H1 (cell line): ENCODE data around the gene GRID2. TPM values are rescaled to one million over a fixed set of nuclear protein-coding genes. Genes with fewer than 3 reads are reported as not detected.

Experiments
- CTCF ChIA-PET: fragments of 300-600 bp; sonication (Branson Sonifier 250); formaldehyde crosslinking; loops from one replicate; lab custom pipeline; 2021; ENCODE audit not compliant: partially characterized antibody; lab: Charles Lee
- POLR2A ChIA-PET: fragments of 300-600 bp; sonication (Branson Sonifier 250); formaldehyde crosslinking; loops from one replicate; lab custom pipeline; 2021; ENCODE audit warnings: inconsistent platforms; ENCODE audit not compliant: partially characterized antibody; lab: Charles Lee
- DNase-seq, 2 experiments: peaks; one replicate each; pipeline versions ENCODE4 v3.0.0 to v3.0.0-alpha.2; 2010 to 2022; ENCODE audit warnings: low spot score in 2 of 2, low read depth in 1 of 2, mixed read lengths in 1 of 2
- FAIRE-seq: peaks from 2 replicates; lab custom pipeline; 2011; peaks lifted over from hg19 to GRCh38; lab: Jason Lieb, UNC
- H2AFZ ChIP-seq: 2 replicates; pipeline ENCODE4 v1.8.1; 2012; ENCODE audit warnings: low read length, inconsistent platforms
- H2AK5ac ChIP-seq: 2 replicates; pipeline ENCODE4 v1.6.1; 2013; ENCODE audit warnings: low read depth, low read length
- H2BK120ac ChIP-seq: replicated peaks from 2 replicates; pipeline ENCODE3; 2013; ENCODE audit warnings: low read depth, low read length, inconsistent platforms
- H2BK12ac ChIP-seq: 2 replicates; pipeline ENCODE4 v1.6.1; 2013; ENCODE audit warnings: low read depth, low read length
- H2BK15ac ChIP-seq: 2 replicates; pipeline ENCODE4 v1.6.1; 2013; ENCODE audit warnings: low read length
- H2BK20ac ChIP-seq: 2 replicates; pipeline ENCODE4 v1.6.1; 2013; ENCODE audit warnings: low read length
- H2BK5ac ChIP-seq: 2 replicates; pipeline ENCODE4 v1.6.1; 2013; ENCODE audit warnings: low read depth, low read length
- H3K14ac ChIP-seq: 2 replicates; pipeline ENCODE4 v1.6.1; 2013; ENCODE audit warnings: inconsistent platforms; ENCODE audit not compliant: insufficient read length
- H3K18ac ChIP-seq: 2 replicates; pipeline ENCODE4 v1.6.1; 2013; ENCODE audit warnings: low read length; ENCODE audit errors: extremely low read depth
- H3K23ac ChIP-seq: 2 replicates; pipeline ENCODE4 v1.6.1; 2013; ENCODE audit warnings: inconsistent platforms; ENCODE audit not compliant: insufficient read length
- H3K23me2 ChIP-seq: 2 replicates; pipeline ENCODE4 v1.6.1; 2013; ENCODE audit warnings: low read depth, low read length
- H3K27ac ChIP-seq: 2 replicates; pipeline ENCODE4 v1.6.1; 2011; ENCODE audit warnings: low read depth, low read length, inconsistent platforms
- H3K27me3 ChIP-seq, 4 experiments: replicated peaks in 1 of 4; 1 replicate in 1 of 4; 2 replicates in 3 of 4; pipeline versions ENCODE4 v1.6.1 to v1.8.1; 2011 to 2013; ENCODE audit warnings: low read length in 3 of 4, mild to moderate bottlenecking in 3 of 4, inconsistent platforms in 2 of 4, mixed read lengths in 2 of 4, moderate library complexity in 1 of 4; ENCODE audit not compliant: control insufficient read depth in 3 of 4, insufficient read depth in 3 of 4; ENCODE audit errors: extremely low read depth in 1 of 4
- H3K36me3 ChIP-seq, 4 experiments: 2 replicates each; pipeline versions ENCODE4 v1.6.1 to v1.8.1; 2011 to 2013; ENCODE audit warnings: mild to moderate bottlenecking in 4 of 4, low read length in 3 of 4, moderate library complexity in 2 of 4, control low read depth in 1 of 4, inconsistent platforms in 1 of 4; ENCODE audit not compliant: insufficient read depth in 4 of 4, control insufficient read depth in 2 of 4
- H3K4ac ChIP-seq: replicated peaks from 2 replicates; pipeline ENCODE3; 2013; ENCODE audit warnings: low read length, low read depth, mixed read lengths, inconsistent platforms; ENCODE audit not compliant: insufficient read length
- H3K4me1 ChIP-seq, 4 experiments: replicated peaks in 1 of 4; 1 replicate in 1 of 4; 2 replicates in 3 of 4; pipeline versions ENCODE4 v1.6.1 to v1.8.1; 2011 to 2013; ENCODE audit warnings: low read length in 3 of 4, inconsistent platforms in 2 of 4, mixed read lengths in 1 of 4; ENCODE audit not compliant: insufficient read depth in 4 of 4, control insufficient read depth in 3 of 4
- H3K4me2 ChIP-seq, 2 experiments: 2 replicates each; pipeline versions ENCODE4 v1.6.1 to v1.8.1; 2011 to 2013; ENCODE audit warnings: low read depth in 2 of 2, low read length in 2 of 2, control low read depth in 1 of 2, inconsistent platforms in 1 of 2, mild to moderate bottlenecking in 1 of 2; ENCODE audit not compliant: insufficient read depth in 1 of 2
- H3K4me3 ChIP-seq, 4 experiments: fragments of 200-600, 300-600 bp in 1 of 4; sonication (generic), shearing (Covaris generic), sonication (Bioruptor Twin) in 1 of 4; 2 replicates each; pipeline versions ENCODE4 v1.5.1 to v1.8.1; 2011 to 2016; ENCODE audit warnings: low read length in 4 of 4, low read depth in 3 of 4, control low read depth in 2 of 4, inconsistent platforms in 2 of 4, mild to moderate bottlenecking in 2 of 4, mixed read lengths in 1 of 4, moderate library complexity in 1 of 4; ENCODE audit not compliant: insufficient read depth in 2 of 4; ENCODE audit errors: extremely low read depth in 1 of 4
- H3K56ac ChIP-seq: replicated peaks from 2 replicates; pipeline ENCODE3; 2013; ENCODE audit warnings: low read depth, mild to moderate bottlenecking, mixed read lengths, low read length, inconsistent platforms; ENCODE audit not compliant: insufficient read length
- H3K79me1 ChIP-seq: 2 replicates; pipeline ENCODE4 v1.6.1; 2013; ENCODE audit warnings: low read depth, low read length, control low read depth
- H3K79me2 ChIP-seq, 2 experiments: 2 replicates each; pipeline versions ENCODE4 v1.6.1 to v1.8.1; 2012 to 2013; ENCODE audit warnings: low read length in 2 of 2, mild to moderate bottlenecking in 2 of 2, inconsistent platforms in 1 of 2; ENCODE audit not compliant: insufficient read depth in 2 of 2, control insufficient read depth in 1 of 2
- H3K9ac ChIP-seq, 4 experiments: replicated peaks in 1 of 4; 1 replicate in 1 of 4; 2 replicates in 3 of 4; pipeline versions ENCODE4 v1.6.1 to v1.8.1; 2011 to 2013; ENCODE audit warnings: low read depth in 3 of 4, low read length in 3 of 4, control low read depth in 2 of 4, mild to moderate bottlenecking in 2 of 4, moderate library complexity in 2 of 4, inconsistent platforms in 1 of 4; ENCODE audit errors: extremely low read depth in 1 of 4
- H3K9me3 ChIP-seq, 2 experiments: 2 replicates each; pipeline versions ENCODE4 v1.6.1 to v1.8.1; 2012 to 2013; ENCODE audit warnings: mild to moderate bottlenecking in 2 of 2, moderate library complexity in 2 of 2, control low read depth in 1 of 2, inconsistent platforms in 1 of 2, low read depth in 1 of 2, low read length in 1 of 2, mixed read lengths in 1 of 2; ENCODE audit not compliant: insufficient read depth in 2 of 2
- H4K20me1 ChIP-seq, 2 experiments: replicated peaks in 1 of 2; 2 replicates each; pipeline versions ENCODE3 to v1.8.1; 2011 to 2013; ENCODE audit warnings: inconsistent platforms in 2 of 2, low read length in 2 of 2, mild to moderate bottlenecking in 1 of 2; ENCODE audit not compliant: insufficient read depth in 2 of 2, control insufficient read depth in 1 of 2
- H4K5ac ChIP-seq: 2 replicates; pipeline ENCODE4 v1.6.1; 2013; ENCODE audit warnings: low read length, low read depth, mixed read lengths, inconsistent platforms; ENCODE audit not compliant: insufficient read length
- H4K8ac ChIP-seq: 2 replicates; pipeline ENCODE4 v1.8.0; 2013; ENCODE audit warnings: mild to moderate bottlenecking, moderate library complexity, low read length, inconsistent platforms; ENCODE audit not compliant: insufficient read depth; ENCODE audit errors: extremely low read depth
- H4K91ac ChIP-seq: replicated peaks from 2 replicates; pipeline ENCODE3; 2013; ENCODE audit warnings: low read length, mixed read lengths, inconsistent platforms; ENCODE audit not compliant: insufficient read length
- BRCA1 ChIP-seq: IDR thresholded peaks from 2 replicates; pipeline ENCODE4 v1.6.1; 2012; ENCODE audit warnings: low read depth, low read length, improper control_type of control experiment
- CBX8 ChIP-seq: fragments of 300-800, 300-1000 bp; sonication (generic); IDR thresholded peaks from 2 replicates; pipeline ENCODE4 v1.7.1; 2016; ENCODE audit warnings: low read depth, low read length, borderline replicate concordance
- CHD1 ChIP-seq: IDR thresholded peaks from 2 replicates; pipeline ENCODE4 v1.6.1; 2012; ENCODE audit warnings: low read depth, low read length, improper control_type of control experiment
- CHD2 ChIP-seq: IDR thresholded peaks from 2 replicates; pipeline ENCODE4 v1.6.1; 2012; ENCODE audit warnings: low read length, improper control_type of control experiment
- FOSL1 ChIP-seq: IDR thresholded peaks from 2 replicates; pipeline ENCODE4 v1.6.1; 2011; ENCODE audit warnings: mild to moderate bottlenecking, low read depth, low read length, moderate library complexity; ENCODE audit not compliant: insufficient read depth
- HDAC2 ChIP-seq, 2 experiments: fragments of 300-600 bp in 1 of 2; sonication (generic) in 1 of 2; IDR thresholded peaks; 2 replicates each; pipeline ENCODE4 v1.6.1; 2011 to 2012; ENCODE audit warnings: low read depth in 2 of 2, low read length in 2 of 2, mild to moderate bottlenecking in 2 of 2, moderate library complexity in 2 of 2, borderline replicate concordance in 1 of 2, inconsistent platforms in 1 of 2
- HDAC6 ChIP-seq: IDR thresholded peaks from one replicate; pipeline ENCODE4 v1.7.1; 2012; ENCODE audit warnings: low read depth, mild to moderate bottlenecking, inconsistent platforms, low read length, moderate library complexity
- POLR2AphosphoS5 ChIP-seq: IDR thresholded peaks from 2 replicates; pipeline ENCODE4 v1.6.1; 2011; ENCODE audit warnings: low read depth, low read length
- RAD21 ChIP-seq, 2 experiments: IDR thresholded peaks in 1 of 2; conservative IDR thresholded peaks in 1 of 2; 2 replicates each; pipeline ENCODE4 v1.6.1; 2011; ENCODE audit warnings: low read depth in 2 of 2, low read length in 2 of 2, improper control_type of control experiment in 1 of 2, inconsistent platforms in 1 of 2, mild to moderate bottlenecking in 1 of 2, moderate library complexity in 1 of 2
- RXRA ChIP-seq: IDR thresholded peaks from 2 replicates; pipeline ENCODE4 v1.6.1; 2011; ENCODE audit warnings: low read depth, mild to moderate bottlenecking, low read length, moderate library complexity; ENCODE audit not compliant: insufficient read depth
- TAF7 ChIP-seq: optimal IDR thresholded peaks from 2 replicates; pipeline ENCODE3; 2011; ENCODE audit warnings: low read depth, mild to moderate bottlenecking, inconsistent platforms, low read length, moderate library complexity, borderline replicate concordance
- TEAD4 ChIP-seq: IDR thresholded peaks from 2 replicates; pipeline ENCODE4 v1.6.1; 2012; ENCODE audit warnings: low read depth, low read length, inconsistent platforms, mixed read lengths
- WGBS, 2 experiments: shearing (Covaris generic) in 1 of 2; methylation state at CpG; one replicate each; pipeline versions ENCODE4 v1.1.6 to v1.1.7; 2013 to 2015; ENCODE audit warnings: low lambda C conversion rate in 2 of 2, mixed read lengths in 2 of 2, inconsistent platforms in 1 of 2, low coverage in 1 of 2, missing lambda C conversion rate in 1 of 2; ENCODE audit not compliant: insufficient replicate concordance in 2 of 2, insufficient coverage in 1 of 2, insufficient read length in 1 of 2; ENCODE audit errors: extremely low coverage in 1 of 2, missing lambda C conversion rate in 1 of 2; 5-methylcytosine and 5-hydroxymethylcytosine counted together
- polyA plus RNA-seq, 7 experiments: library from polyadenylated mRNA; depleted of rRNA in 3 of 7; stranded (reverse) in 5 of 7; unstranded in 2 of 7; fragments of >200 nt in 5 of 7; fragments of 200-250 nt in 2 of 7; gene quantifications; 1 replicate in 5 of 7; 2 replicates in 1 of 7; 4 replicates in 1 of 7; pipeline versions ENCODE4 v1.2.1 to v1.2.3, GENCODE V29; 2011 to 2013; ENCODE audit warnings: missing spikeins in 2 of 7, mixed read lengths in 2 of 7
- total RNA-seq: library from RNA; stranded (reverse); fragmentation: NEBNext Ultra II Directional; extraction: Animal tissue kit (Norgen Biotek cat#: 25700); gene quantifications from 2 replicates; pipeline ENCODE4 v1.2.1, GENCODE V29; 2021

GRID2 gene
- total and polyA plus RNA-seq, 2 of the 8 experiments (the other 6 are each of a cell fraction or from before 2014, with no cell fraction given): 31.1 to 81.9 TPM

DNA sequence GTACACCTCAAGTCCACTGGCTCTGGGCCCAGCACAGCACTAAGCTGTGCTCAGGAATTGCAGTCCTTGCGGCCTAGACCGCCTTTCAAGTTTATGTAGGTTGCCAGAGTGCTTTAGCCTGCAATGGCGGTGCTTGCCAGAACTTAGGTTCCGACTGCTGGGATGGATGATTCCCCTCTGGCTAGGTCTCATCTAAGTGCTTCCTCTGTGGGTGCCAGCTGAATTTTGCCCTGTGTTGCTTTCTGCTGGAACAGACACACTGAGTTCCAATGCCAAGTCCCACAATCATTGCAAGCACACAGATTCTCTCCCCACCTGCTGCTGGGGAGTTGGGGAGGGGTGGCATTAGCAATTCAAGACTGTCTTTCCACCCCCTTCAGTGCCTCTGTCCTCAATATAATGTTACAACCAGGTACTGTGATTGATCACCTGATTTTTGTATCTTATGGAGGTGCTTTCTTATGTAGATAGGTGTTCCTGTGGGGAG is 129.5 kb downstream of the GRID2 start:
- peak in 1 of 2 experiments; percentile 47 for DNase-seq
- peak overlapping the region; percentile 91 for H2AK5ac ChIP-seq
- TF ChIP-seq TAF7: no peak
- no peak for TF ChIP-seq FOSL1
- TF ChIP-seq BRCA1: no peak
- no peak for TF ChIP-seq HDAC6
- TF ChIP-seq POLR2AphosphoS5: 0 out of 2 replicates have a peak, but pooled peaks have one; percentile 46
- no peak for TF ChIP-seq TEAD4
- TF ChIP-seq CHD2: peak; percentile 16; the same call in 1 of the 2 replicates
- TF ChIP-seq CBX8: no peak
- no peak for TF ChIP-seq RXRA
- TF ChIP-seq CHD1: no peak
- no peak for TF ChIP-seq HDAC2 (IDR thresholded peaks at IDR 0.05; ENCODE audit: borderline replicate concordance in 1 of 2, low read depth in 2 of 2, low read length in 2 of 2)
- TF ChIP-seq RAD21 (IDR thresholded peaks at IDR 0.05 in 1 of 2, conservative IDR thresholded peaks at IDR 0.05 in 1 of 2; ENCODE audit: low read depth in 2 of 2, low read length in 2 of 2): no peak

More for the DNA sequence above, 129.5 kb downstream of the GRID2 start:
- Histone ChIP-seq H3K4me1 (peaks cover 14 to 31% (median 21%) of the 10 kb centered on the region in 4 experiments), H3K56ac (peak overlapping the region; percentile 23), H3K9ac (peak overlapping the region in 1 of 4 experiments; percentile 34; a peak in 2 of 7 replicates), H4K5ac (peak overlapping the region; percentile 91), H2BK20ac (peak overlapping the region; percentile 88; the same call in 1 of the 2 replicates), H3K9me3 (peaks cover 9 to 16% of the 10 kb centered on the region in 2 experiments; a peak in 3 of 4 replicates), H3K79me1 (peaks cover 4% of the 10 kb centered on the region; the same call in 1 of the 2 replicates), H3K27me3 (no peaks in the 10 kb centered on the region), H4K20me1 (no peaks in the 10 kb centered on the region), H3K27ac (peak overlapping the region; percentile 86), H3K4ac (peak overlapping the region; percentile 28), H3K36me3 (peaks cover 0 to 7% (median 3%) of the 10 kb centered on the region in 4 experiments; a peak in 3 of 8 replicates), H3K23me2 (no peaks in the 10 kb centered on the region), H2BK12ac (peak overlapping the region; percentile 98), H4K91ac (peak overlapping the region; percentile 92), H3K23ac (no peak overlapping the region), H2AFZ (no peak overlapping the region), H4K8ac (peak overlapping the region; percentile 47; the same call in 1 of the 2 replicates), H2BK5ac (peak overlapping the region; percentile 96), H3K79me2 (peaks cover 0 to 81% of the 10 kb centered on the region in 2 experiments; a peak in 3 of 4 replicates), H3K18ac (peak overlapping the region; percentile 93), H3K4me2 (peak overlapping the region; percentile 47 to 51), H3K14ac (no peak overlapping the region), H2BK120ac (peak overlapping the region; percentile 80), H2BK15ac (peak overlapping the region; percentile 61), H3K4me3 (peak overlapping the region in 1 of 4 experiments; percentile 14; a peak in 1 of 8 replicates)
- peak; percentile 94 for FAIRE-seq
- ChIA-PET CTCF (interaction anchor here (1.2 to 1.7 kb wide), 2 partner anchors 45 to 65 kb away, joined by 5 to 7 read pairs; no protein-coding TSS in a partner anchor), POLR2A (interaction anchor here (0.9 to 6.2 kb wide), 11 partner anchors 9 to 162 kb away, joined by 3 to 35 read pairs (median 4); no protein-coding TSS in a partner anchor)
- WGBS, 2 experiments: 71% methylated on average over 4 of the region's 4 CpGs; no CpG with 5 or more reads in 1 of the 2 experiments
